ENCODE results near the gene PDZRN3. TPM values are rescaled to one million over a fixed set of nuclear protein-coding genes. Genes with fewer than 3 reads are reported as not detected.

PDZRN3 gene
- total RNA-seq: not detected

DNA sequence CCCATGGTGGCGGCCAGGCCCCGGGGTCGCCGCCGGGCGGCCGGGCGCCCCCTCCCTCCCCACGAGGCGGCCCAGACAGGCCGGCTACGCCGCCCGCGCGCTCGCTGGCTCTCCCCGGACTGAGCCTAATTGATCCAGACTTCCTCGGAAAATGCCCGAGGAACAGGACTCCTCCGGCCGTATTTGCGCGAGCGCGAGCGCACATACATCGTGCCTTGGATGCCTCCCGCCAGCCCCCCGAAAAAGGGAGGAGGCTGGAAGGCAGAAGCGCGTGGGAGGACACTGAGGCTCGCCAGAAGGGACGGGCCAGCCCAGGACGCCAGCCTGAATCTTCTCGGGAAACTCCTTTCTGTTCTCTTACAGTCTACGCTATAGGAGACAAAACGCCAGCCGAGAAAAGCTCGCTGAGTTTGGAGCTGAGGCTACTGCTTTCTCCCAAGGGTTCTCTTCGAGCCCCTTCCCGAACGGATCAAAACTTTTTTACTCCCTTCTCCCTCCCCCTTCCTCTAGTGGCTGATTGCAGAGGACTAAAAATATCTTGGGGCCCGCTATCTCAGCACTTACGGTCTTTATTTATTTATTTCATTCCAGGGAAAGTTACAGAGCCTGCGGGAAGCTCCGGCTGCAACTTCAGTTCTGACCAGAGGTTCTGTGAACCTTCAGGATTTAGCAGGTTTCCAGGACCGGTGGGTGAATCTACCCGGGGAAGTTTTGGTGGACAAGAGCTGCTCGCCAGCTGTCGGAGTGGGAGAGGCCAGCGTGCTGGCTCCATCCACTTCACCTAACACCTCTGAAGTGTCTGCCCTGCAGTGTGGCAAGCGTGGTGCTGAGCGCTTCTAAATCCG lies at the start of gene PDZRN3:
TSS of gene PDZRN3 (minus strand) at position 121 of the 845 bp plus-strand sequence.
- no peak for DNase-seq (ENCODE audit: low spot score)
- ATAC-seq: no peak
- Mint-ChIP-seq H3K4me1 (ENCODE audit: low read depth in 2 of 2) (no peaks in the 10 kb centered on the region), H3K27ac (no peak within 1 kb of the TSS), H3K4me3 (no peak within 1 kb of the TSS), H3K9me3 (peaks cover 4% of the 10 kb centered on the region), H3K27me3 (no peaks in the 10 kb centered on the region), H3K36me3 (no peaks in the 10 kb centered on the region)

DNA sequence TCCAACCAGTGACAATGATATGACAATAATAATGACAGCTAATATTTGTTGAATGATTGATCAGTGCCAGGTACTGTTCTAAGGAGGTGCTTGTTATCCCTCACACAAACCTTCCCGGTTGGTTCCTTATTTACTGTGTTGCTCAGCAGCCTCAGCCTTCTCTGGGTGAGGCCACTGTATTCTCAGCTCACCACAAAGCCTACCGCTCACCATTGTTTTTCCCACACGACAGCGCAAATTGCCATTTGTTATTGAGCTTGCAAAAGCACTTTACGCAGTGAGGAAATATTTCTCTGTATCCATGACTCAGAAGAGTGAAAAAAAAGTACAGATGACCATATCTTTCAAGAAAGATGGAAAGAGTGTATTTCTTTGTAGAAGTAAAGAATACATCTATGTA lies 49.5 kb upstream of the PDZRN3 start:
- Mint-ChIP-seq H3K9me3 (peaks cover 11% of the 10 kb centered on the region), H3K27me3 (no peaks in the 10 kb centered on the region), H3K4me1 (ENCODE audit: low read depth in 2 of 2) (no peaks in the 10 kb centered on the region), H3K4me3 (no peak overlapping the region), H3K27ac (no peak overlapping the region), H3K36me3 (no peaks in the 10 kb centered on the region)
- DNase-seq (ENCODE audit: low spot score): no peak
- no peak for ATAC-seq

DNA sequence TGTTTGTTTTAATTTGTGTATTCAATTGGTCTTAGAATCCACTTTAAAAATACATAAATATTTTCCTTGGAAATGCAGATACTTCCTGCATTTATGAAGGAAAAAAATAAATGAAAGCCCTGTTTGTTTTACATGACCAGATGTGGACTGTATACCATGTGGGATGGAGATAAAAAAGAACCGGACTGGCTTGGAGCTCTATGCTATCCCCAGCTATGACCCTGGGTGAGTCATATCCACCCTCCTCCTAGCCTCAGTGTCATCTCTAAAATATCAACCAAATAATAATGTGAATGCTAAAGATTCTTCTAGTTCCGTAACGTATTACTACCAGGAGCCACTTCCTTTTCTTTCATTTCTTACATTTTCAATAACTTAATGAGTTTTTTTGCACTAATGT lies 44.5 kb upstream of the PDZRN3 start:
- DNase-seq (ENCODE audit: low spot score) (no peak), ATAC-seq (no peak)
- Mint-ChIP-seq H3K27me3 (no peaks in the 10 kb centered on the region), H3K9me3 (peaks cover 8% of the 10 kb centered on the region), H3K27ac (no peak overlapping the region), H3K36me3 (no peaks in the 10 kb centered on the region), H3K4me3 (no peak overlapping the region), H3K4me1 (ENCODE audit: low read depth in 2 of 2) (no peaks in the 10 kb centered on the region)

DNA sequence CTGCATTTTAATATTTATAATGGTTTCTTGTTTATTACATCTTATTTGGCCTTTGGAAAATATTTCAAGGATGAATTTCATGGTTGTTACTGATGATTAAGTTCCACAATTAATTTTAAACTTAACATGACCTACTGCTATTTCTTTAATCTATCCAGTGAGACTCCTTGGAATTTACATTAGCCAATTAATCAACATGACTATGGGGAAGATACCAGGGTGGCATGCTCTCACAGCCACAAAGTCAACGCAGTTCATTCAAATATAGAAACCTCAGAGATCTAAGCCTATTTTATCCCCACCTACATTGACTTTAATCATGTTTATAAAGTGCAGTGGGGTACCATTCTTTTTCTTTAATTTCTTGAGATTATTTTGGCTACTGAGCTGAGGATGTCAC lies 43.6 kb upstream of the PDZRN3 start:
- ATAC-seq: no peak
- Mint-ChIP-seq H3K4me3 (no peak overlapping the region), H3K9me3 (peaks cover 7% of the 10 kb centered on the region), H3K27me3 (no peaks in the 10 kb centered on the region), H3K4me1 (ENCODE audit: low read depth in 2 of 2) (no peaks in the 10 kb centered on the region), H3K27ac (no peak overlapping the region), H3K36me3 (no peaks in the 10 kb centered on the region)
- no peak for DNase-seq (ENCODE audit: low spot score)

DNA sequence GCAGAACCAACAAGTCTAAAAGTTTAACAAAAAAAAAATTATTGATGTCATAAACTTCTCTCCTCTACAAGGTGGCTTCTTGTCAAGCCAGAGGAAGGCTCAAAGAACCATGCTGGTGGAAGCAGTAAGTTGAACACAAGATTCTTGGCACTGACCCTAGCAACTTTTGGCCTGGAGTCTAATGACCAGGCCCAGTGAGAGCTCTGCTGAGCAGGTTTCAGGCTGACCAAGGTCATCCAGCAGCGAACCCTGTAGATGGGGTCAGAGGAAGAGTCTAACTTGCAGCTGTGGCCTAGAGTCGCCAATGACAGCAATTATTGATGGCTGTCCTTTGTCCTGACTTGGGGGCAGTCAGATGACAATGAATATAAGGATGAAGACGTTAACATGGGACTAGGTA lies 43.1 kb upstream of the PDZRN3 start:
- H3K9me3 Mint-ChIP-seq: peaks cover 3% of the 10 kb centered on the region
- no peaks in the 10 kb centered on the region for H3K27me3 Mint-ChIP-seq
- no peak for ATAC-seq
- H3K36me3 Mint-ChIP-seq: no peaks in the 10 kb centered on the region
- H3K4me1 Mint-ChIP-seq (ENCODE audit: low read depth in 2 of 2): no peaks in the 10 kb centered on the region
- no peak overlapping the region for H3K4me3 Mint-ChIP-seq
- no peak for DNase-seq (ENCODE audit: low spot score)
- H3K27ac Mint-ChIP-seq: no peak overlapping the region

DNA sequence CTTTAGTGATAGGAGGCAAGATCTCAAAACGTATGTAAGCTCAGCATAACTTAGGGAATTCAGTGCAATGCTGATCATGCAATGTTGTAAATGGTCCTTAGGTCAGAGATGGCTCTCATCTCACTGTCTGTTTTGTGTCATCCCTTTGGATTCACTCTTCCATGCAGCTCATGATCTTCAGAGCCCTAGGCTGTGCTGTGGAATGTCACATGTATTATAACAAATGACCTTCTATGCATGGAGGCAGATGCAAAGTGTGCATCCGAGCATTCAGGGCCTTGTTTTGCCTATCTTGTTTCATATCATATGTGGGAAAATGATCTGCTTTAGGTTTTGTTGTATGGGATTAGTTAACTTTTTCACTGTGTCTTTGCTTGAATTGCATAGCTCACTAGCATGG lies 40.5 kb upstream of the PDZRN3 start:
- Mint-ChIP-seq H3K9me3 (peaks cover 7% of the 10 kb centered on the region), H3K27me3 (no peaks in the 10 kb centered on the region), H3K27ac (no peak overlapping the region), H3K4me3 (no peak overlapping the region), H3K36me3 (no peaks in the 10 kb centered on the region), H3K4me1 (ENCODE audit: low read depth in 2 of 2) (no peaks in the 10 kb centered on the region)
- DNase-seq (ENCODE audit: low spot score) (no peak), ATAC-seq (no peak)

DNA sequence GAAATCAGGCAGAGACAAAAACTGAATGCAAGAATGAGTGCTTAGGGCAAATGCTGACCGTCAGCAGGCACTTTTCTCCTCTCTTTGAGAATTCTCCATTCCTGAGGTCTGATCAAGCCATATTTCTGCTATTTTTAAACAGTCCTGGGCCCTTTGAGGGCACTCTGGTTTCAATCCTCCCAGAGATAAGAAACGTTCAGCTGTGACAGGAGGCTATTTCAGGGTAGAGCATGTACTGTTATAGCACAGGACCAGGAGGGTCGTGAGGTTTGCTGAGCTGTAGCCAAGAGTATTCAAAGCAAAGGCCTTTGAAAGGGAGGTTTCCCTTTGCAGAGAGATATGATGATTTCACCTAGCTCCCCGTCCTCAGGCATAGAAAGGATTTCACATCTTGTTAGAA lies 39.6 kb upstream of the PDZRN3 start:
- Mint-ChIP-seq H3K9me3 (peaks cover 11% of the 10 kb centered on the region), H3K27me3 (no peaks in the 10 kb centered on the region), H3K27ac (no peak overlapping the region), H3K4me1 (ENCODE audit: low read depth in 2 of 2) (no peaks in the 10 kb centered on the region), H3K4me3 (no peak overlapping the region), H3K36me3 (no peaks in the 10 kb centered on the region)
- DNase-seq (ENCODE audit: low spot score) (no peak), ATAC-seq (no peak)

DNA sequence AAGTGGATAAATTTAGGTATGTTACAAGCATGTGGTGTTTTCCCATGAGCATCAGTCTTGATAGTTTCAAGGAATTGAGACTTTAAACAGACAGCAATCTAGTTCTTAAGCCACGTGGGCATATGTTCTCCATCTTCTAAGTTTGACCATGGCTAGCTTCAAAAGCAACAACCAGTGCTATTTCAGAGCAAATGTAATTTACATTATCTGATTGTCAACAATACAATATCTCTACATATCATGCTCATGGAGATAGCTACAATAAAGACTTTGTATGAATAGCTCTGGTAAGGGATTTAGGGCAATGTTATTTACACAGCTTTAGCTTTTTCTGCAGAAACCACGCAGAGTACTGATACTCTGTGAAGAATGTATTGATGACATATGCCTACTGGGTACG lies 38.8 kb upstream of the PDZRN3 start:
- H3K36me3 Mint-ChIP-seq: no peaks in the 10 kb centered on the region
- H3K27me3 Mint-ChIP-seq: no peaks in the 10 kb centered on the region
- peaks cover 11% of the 10 kb centered on the region for H3K9me3 Mint-ChIP-seq
- no peak for ATAC-seq
- no peak for DNase-seq (ENCODE audit: low spot score)
- no peaks in the 10 kb centered on the region for H3K4me1 Mint-ChIP-seq (ENCODE audit: low read depth in 2 of 2)
- H3K4me3 Mint-ChIP-seq: no peak overlapping the region
- no peak overlapping the region for H3K27ac Mint-ChIP-seq

DNA sequence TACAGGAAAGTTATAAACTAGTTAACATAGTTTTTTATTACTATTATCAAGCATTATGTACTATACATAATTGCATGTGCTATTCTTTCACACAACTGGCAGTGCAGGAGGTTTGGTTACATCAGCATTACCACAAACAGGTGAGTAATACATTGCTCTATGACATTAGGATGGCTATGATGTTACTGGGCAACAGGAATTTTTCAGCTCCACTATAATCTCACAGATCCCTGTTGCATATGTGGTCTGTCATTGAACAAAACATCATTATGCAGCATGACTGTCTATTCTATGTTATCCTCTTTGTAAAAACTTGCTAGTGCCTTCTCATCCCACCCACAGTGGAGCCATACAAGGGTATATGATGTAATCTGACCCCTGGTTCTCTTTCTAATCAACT lies 36.5 kb upstream of the PDZRN3 start:
- peaks cover 18% of the 10 kb centered on the region for H3K9me3 Mint-ChIP-seq
- H3K27ac Mint-ChIP-seq: no peak overlapping the region
- H3K4me3 Mint-ChIP-seq: no peak overlapping the region
- no peak for DNase-seq (ENCODE audit: low spot score)
- no peaks in the 10 kb centered on the region for H3K27me3 Mint-ChIP-seq
- no peaks in the 10 kb centered on the region for H3K36me3 Mint-ChIP-seq
- H3K4me1 Mint-ChIP-seq (ENCODE audit: low read depth in 2 of 2): no peaks in the 10 kb centered on the region
- no peak for ATAC-seq

DNA sequence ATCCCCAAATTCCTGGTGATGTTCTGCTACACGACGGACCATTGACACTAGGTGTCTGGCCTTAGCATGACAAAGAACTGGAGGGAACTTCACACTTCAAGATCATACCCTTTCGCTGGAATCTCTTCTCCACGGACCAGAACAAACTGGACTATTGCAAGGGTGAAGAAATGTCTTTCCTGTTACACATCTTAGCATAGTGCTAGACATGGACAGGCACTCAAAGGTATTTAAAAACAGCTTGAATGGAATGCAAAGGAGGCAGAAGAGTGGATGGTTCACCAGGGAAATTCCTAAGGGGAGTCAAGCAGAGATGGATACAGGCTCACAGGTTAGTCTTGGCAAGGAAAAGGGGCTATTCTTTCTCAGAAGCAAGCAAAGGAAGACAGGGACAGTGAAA lies 33.5 kb upstream of the PDZRN3 start:
- H3K4me3 Mint-ChIP-seq: no peak overlapping the region
- DNase-seq (ENCODE audit: low spot score) (no peak), ATAC-seq (no peak)
- H3K9me3 Mint-ChIP-seq: peaks cover 15% of the 10 kb centered on the region
- no peaks in the 10 kb centered on the region for H3K4me1 Mint-ChIP-seq (ENCODE audit: low read depth in 2 of 2)
- H3K36me3 Mint-ChIP-seq: no peaks in the 10 kb centered on the region
- no peak overlapping the region for H3K27ac Mint-ChIP-seq
- no peaks in the 10 kb centered on the region for H3K27me3 Mint-ChIP-seq

DNA sequence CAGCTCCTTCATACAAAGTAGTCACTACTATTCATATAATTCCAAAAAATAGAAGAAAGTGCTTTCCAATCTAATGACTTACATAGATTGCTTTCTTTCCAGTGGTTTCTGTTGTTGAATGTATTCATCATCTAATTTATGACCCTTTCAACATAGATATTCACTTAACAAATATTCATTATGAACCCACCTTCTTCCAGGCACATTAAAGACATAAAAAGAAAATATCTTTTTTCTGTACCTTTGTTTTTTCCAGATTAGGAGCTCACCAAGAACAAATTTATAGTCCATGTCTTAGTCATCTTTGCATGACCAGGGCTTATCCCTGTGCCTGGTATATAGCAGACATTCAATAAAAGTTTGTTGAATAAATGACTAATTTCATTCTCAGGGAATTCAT lies 32.4 kb upstream of the PDZRN3 start:
- no peaks in the 10 kb centered on the region for H3K36me3 Mint-ChIP-seq
- H3K4me3 Mint-ChIP-seq: no peak overlapping the region
- peaks cover 15% of the 10 kb centered on the region for H3K9me3 Mint-ChIP-seq
- H3K27me3 Mint-ChIP-seq: no peaks in the 10 kb centered on the region
- DNase-seq (ENCODE audit: low spot score) (no peak), ATAC-seq (no peak)
- H3K27ac Mint-ChIP-seq: no peak overlapping the region
- no peaks in the 10 kb centered on the region for H3K4me1 Mint-ChIP-seq (ENCODE audit: low read depth in 2 of 2)

DNA sequence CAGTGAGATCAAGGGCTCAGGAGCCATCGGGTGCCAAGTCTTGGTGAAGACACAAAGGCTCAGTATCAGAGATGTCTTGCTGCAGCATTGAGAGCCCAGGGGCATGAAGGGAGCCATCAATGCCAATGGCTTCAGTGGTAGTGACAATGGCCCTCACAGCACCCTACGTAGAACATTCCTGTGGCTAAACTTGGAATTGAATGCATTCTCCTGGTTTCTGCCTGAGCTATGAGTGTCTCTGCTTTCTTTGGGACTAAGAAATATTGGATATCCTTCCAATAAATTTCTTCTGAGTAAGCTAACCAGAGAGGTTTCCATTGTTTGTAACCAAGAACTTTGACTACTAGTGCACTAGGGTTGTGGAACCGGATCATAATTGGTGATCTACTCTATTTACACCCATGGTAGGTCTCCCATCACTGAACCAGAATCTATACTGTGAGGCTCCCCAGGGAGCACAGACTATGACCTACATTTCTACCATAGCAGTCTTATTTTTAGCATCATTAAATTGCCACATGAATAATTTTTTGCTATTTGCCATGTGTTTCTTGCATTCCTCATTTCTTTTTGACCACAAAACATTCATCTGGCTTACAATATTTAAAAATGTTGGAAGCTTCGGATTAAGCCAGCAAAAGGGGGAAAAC lies 31.6 kb upstream of the PDZRN3 start:
- Mint-ChIP-seq H3K4me1 (ENCODE audit: low read depth in 2 of 2) (no peaks in the 10 kb centered on the region), H3K27ac (no peak overlapping the region), H3K4me3 (no peak overlapping the region), H3K27me3 (no peaks in the 10 kb centered on the region), H3K9me3 (peaks cover 11% of the 10 kb centered on the region), H3K36me3 (no peaks in the 10 kb centered on the region)
- ATAC-seq: no peak
- DNase-seq (ENCODE audit: low spot score): no peak

DNA sequence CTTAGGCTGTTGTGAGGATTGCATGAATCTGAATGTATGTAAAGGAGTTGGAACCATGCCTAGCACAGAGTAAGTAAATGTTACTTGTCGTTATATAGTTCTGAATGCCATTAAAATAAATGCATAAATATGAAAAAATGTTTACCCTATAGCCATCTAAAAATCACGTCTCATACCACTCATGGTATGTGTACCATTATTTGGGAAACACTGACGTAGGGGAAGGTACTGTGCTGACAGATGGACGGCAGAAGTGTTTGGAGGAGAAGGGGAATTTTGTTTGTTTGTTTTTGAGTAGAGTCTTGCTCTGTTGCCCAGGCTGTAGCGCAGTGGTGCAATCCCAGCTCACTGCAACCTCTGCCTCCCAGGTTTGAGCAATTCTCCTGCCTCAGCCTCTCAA lies 30.5 kb upstream of the PDZRN3 start:
- Mint-ChIP-seq H3K9me3 (peaks cover 11% of the 10 kb centered on the region), H3K4me3 (no peak overlapping the region), H3K27ac (no peak overlapping the region), H3K36me3 (no peaks in the 10 kb centered on the region), H3K4me1 (ENCODE audit: low read depth in 2 of 2) (no peaks in the 10 kb centered on the region), H3K27me3 (no peaks in the 10 kb centered on the region)
- no peak for ATAC-seq
- no peak for DNase-seq (ENCODE audit: low spot score)

DNA sequence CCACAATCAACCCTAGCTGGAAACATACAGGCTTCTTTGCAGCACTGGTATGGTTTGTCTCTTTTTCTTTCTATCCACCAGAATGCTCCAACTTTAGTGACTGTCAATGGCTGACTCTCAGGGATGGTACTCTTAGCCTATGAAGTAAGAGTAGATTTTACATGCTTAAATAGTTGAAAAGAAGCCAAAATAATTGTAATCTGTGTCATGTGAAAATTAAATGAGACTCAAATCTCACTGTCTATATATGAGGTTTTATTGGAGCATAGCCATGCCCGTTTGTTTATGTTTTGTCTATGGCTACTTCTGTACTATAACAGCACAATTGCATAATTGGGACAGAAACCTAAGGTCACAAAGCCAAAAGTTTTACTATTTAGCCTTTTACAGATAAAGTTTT lies 29.1 kb upstream of the PDZRN3 start:
- Mint-ChIP-seq H3K27me3 (no peaks in the 10 kb centered on the region), H3K9me3 (peaks cover 7% of the 10 kb centered on the region), H3K27ac (no peak overlapping the region), H3K4me1 (ENCODE audit: low read depth in 2 of 2) (no peaks in the 10 kb centered on the region), H3K4me3 (no peak overlapping the region), H3K36me3 (no peaks in the 10 kb centered on the region)
- ATAC-seq (no peak), DNase-seq (ENCODE audit: low spot score) (no peak)

All from natural killer cell treated with Interleukin-12 subunit alpha and Interleukin-12 subunit beta and Interleukin-15 and Interleukin-18, amount 100 ng/mL, for 72 hours (primary cell).